Measurements from ENCODE around the gene CCSER1.
"Not testable (repeated sequence)": the region's sequence is repeated elsewhere in the genome, so short reads cannot be mapped to it uniquely, and the experiment has no call there.

CCSER1 gene

DNA sequence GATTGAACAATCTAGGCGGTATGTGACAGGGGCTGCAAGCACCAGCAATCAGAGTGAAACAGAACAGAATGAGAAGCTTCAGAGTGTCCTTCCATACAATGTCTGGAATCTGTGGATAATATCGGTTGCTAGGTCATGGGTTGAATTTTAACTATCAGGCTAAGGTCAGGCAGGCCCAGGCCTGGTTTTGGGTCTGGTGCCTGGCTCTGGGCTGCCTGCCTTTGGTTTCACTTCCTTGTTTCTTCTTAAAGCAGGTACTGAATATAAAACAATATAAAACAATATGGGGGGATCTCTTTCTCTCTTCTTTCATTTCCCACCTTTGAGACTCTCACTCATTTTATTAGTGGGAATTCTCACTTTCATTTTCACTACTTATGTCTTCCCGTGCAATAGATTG lies 962.0 kb downstream of the CCSER1 start:
- no peak for DNase-seq

DNA sequence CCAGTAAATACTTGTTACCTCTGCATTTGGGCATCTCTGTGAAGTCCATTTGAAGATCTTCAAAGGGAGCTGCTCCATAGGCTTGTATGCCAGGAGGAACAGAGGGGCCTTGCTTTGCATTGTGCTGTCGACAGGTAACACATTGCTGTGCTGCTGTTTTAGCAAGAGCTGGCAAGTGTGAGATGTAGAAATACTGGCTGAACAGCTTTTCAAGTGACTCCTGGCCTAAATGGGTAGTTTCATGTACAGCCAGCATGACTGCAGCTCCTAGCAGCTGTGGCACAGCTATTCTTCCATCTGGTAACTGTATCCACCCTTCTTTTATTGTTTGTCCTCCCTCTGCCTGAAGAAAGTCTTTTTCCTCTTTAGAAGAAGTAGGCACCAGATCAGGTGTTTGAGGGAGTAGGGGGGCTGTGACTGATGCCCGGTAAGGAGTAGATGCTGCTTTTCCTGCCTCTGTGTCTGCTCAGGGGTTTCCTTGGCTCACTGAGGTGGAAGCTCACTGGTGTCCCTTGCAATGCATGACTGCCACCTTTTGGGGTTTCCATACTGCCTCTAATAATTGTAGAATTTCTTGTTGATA lies 965.3 kb downstream of the CCSER1 start:
- peak in 2 of 3 experiments; percentile 38 to 62 for DNase-seq

DNA sequence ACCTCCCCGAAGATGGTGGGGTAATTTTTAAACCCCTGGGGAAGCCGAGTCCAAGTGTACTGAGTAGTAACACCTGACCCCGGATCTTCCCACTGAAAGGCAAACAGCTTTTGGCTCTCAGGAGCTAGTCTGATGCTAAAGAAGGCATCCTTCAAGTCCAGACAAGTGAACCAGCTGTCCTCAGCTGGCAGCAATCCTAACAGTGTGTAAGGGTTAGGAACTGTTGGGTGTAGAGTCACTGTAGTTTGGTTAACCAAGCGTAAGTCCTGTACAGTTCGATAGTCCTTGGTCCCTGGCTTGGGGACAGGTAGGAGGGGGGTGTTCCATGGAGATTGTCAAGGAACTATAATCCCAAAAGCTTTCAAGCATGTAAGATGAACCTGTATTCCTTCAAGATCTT lies 967.0 kb downstream of the CCSER1 start:
- DNase-seq = not testable (repeated sequence)

DNA sequence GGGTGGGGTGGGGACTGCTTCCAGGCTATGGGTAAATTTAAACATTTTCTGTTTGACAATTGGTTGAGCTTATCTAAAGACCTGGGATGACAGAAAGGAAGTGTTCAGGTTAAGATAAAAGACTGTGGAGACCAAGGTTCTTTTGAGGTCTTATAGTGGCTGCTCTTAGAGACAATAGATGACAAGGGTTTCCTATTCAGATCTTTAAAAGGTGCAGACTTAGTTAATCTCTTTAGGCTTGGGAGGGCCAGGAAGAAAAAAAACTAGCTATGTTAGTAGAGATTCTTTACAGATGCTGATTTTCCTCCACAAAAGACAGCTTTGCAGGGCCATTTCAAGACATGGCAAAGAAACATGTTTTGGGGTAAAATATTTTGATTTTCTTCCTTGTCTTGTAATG lies 972.5 kb downstream of the CCSER1 start:
- no peak for DNase-seq

DNA sequence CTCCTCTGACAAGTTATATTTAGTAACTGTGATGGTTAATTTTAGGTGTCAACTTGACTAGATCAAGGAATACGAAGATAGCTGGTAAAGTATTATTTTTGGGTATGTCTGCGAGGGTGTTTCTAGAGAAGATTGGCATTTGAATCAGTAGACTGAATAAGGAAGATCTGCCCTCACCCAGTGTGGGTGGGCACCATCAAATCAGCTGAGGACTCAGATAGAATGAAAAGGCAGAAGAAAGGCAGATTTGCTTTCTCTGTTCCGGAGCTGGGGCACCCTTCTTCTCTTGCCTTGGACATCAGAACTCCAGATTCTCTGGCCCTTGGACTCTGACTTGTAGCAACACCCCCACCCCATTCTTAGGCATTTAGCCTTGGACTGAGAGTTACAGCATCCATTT lies 981.6 kb downstream of the CCSER1 start:
- DNase-seq = no peak

DNA sequence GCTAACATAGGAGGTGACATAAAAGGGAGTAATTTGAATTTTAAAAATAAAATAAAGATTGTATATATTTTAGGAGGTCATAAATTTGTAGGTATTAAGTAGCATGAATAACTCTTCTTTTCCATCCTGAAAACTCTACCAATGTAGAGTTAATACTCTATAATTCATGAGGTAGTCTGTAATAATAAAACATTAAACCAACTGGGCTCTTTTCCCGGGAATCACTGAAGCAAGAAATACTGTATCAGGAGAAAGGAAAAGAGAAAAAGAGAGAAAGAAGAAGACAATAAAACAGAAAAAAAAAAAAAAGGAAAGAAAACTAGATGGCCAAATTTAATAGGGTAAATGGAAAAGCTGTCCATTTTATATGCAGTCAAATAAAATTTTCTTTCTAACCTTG lies 984.4 kb downstream of the CCSER1 start:
- no peak for DNase-seq

DNA sequence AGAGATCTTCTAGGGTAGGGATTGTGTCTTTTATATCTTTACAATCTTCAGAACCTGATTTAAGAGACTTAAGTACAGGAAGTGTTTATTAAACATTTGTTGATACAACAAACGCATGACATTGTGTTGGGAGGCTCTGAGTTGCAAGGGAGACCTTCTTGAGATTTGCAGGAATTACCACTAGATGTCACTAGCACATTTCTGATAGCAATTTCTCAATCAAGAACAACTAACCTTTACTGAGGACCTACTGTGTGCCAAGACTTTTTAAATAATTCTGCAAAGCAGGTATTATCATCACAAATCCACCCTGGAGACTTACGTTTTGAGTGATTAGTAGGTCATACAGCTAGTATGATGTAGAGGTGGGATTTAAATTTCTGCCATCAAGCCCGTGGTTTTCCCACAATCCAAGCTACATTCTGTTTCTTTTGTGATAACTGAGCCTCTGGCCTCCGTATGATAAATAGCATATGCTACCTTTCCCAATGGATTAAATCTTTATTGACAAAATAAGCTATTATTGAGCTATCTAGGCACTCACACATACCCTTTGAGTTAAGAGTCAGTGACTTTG lies 986.0 kb downstream of the CCSER1 start:
- peak; percentile 16 to 72 (median 25) for DNase-seq

DNA sequence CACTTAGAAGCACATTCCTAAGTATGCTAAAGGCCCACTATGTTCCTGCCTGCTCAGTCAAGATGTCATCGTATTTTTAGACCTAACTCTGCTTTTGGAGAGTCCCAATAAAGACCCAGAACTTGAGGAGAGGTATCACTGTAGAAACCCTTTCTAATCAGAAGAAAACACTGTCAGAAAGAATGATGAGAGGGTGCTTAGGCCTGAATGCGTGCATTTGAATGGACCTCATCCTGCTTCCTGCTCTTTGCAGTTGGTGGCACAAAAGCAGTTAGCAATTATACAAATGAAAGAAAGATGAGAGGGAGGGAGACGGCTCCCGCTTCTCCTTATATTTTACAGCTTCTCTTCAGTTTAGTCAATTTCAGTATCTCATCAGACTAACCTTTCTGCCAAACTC lies 987.2 kb downstream of the CCSER1 start:
- peak in 1 of 3 experiments; percentile 13 for DNase-seq

DNA sequence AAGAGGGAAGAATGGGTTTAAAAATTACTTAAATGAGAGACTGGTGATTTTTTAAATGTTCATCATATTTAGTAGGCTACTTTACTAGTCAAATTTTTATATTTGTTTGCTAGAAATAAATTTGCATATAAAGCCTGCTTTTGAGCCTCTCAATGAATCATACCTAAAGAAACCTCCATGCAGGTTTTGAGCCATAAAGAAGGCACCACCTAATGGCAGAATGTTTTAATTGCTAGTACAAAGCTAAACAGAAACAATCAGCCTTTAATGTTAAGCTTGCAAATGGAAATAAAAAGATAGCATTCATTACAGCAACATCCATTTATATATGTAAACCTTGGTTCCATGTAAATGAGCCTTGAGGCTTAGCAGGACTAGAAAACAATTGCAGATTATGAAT lies 989.7 kb downstream of the CCSER1 start:
- peak in 2 of 3 experiments; percentile 8 to 16 for DNase-seq

DNA sequence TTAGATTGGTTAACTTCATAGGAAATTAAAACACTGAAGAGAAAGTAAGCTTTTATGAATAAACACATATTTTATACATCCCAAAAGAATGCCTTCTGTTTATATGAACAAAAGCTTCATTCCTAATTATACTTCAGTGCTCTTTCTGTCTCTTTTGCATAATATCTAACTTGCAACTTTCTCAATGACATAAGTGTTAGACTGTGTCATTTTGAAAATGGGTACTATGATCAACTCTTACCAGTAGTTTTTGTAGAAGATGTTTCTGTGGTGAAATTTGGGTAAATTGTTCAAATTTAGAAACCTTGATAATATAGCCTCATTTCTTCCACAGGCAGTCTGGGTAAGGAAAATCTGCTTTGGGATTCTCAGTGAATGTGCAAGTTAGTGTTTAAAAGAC lies 991.4 kb downstream of the CCSER1 start:
- DNase-seq = no peak

DNA sequence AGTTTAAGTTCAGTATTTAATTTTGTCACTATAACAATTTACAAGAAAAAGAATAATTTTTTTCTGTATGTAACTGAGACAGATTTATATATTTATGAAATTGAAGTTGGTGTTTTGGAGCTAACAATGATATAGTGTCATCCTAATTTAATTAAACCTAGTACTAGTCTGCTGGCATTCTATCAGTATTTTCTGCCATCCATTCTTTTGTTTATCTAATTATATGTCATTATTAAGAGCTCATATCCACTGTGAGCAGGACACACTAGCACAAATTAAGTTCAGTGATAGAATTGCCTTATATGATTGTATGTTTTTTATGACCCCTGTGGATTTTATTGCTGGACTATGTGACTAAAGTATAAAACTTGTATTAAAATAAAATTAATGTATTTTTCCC lies 996.5 kb downstream of the CCSER1 start:
- peak in 1 of 3 experiments; percentile 7 for DNase-seq

DNA sequence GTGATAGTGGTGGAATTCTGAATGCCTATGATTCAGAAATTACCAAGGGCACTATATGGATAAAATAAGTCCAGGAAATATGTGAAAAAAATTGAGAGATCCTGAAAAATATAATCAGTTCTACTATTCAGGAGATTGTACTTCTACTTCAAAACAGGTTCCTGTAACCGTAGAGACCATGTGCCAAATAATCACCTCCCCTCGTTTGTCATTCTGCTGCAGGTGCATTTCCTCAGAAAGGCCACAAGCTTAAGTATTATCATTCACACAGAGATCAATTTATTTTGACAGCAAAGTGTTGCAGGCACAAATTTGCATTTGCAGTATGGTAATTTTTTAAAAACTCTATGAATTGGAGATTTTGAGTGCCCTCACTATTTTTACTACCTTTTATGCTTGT lies 1000.0 kb downstream of the CCSER1 start:
- DNase-seq = peak in 2 of 3 experiments; percentile 9 to 52

DNA sequence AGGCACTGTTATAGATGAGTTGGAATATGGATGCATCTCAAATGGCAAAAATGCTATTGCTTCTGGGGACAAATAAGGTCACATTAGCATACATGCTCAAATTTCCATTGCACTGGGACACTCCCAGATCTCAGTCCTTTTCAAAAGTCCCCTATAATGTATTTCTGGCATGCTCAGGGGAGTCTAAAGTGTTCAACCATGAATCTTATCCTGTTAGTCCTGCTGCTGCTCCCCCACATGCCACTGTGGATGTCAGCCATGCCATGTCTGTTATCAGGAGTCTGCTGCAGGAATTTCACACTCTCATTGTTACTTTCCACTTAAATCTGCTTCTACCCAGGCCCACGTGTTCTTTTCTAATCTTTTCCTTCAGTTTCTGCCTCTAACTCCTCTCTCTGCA lies 1000.6 kb downstream of the CCSER1 start:
- peak in 1 of 3 experiments; percentile 15 for DNase-seq

DNA sequence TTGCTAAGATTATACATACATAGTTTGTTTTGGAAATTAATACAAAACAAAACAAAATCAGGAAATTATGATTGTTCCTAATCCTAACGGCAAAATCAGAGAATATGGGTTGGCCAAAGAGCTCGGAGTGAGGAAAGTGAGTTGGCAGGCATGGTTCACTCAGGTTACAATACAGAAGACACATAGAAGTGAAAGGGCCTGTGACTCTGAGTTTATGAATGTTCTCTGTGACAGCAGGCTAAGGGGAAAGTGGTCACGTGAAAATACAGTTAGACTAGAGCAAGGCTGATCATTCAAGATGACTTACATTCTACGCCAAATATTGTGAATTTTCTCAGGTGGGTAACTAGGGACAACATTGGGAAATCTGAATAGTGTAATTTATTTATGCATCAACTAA lies 1001.3 kb downstream of the CCSER1 start:
- peak in 1 of 3 experiments; percentile 12 for DNase-seq

DNA sequence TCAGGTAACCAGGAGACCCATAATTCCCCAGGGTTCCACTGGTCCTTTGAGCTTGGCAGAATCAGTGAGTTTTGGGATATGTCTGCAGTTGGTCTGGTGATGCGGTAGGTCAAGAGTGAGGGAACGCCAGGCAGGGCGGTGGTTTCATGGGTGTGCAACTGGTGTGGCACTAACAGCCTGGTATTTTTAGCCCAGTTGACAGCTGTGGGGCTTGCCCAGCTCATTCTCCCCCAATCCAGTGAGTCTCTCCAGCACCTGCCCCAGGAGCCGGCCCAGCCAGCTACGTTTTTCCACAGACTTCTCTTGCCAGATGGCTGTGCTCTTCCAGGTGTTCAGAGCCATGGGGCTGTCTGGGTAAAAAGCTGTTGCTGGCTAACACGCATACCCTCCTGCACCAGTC lies 1019.9 kb downstream of the CCSER1 start:
- no peak for DNase-seq

DNA sequence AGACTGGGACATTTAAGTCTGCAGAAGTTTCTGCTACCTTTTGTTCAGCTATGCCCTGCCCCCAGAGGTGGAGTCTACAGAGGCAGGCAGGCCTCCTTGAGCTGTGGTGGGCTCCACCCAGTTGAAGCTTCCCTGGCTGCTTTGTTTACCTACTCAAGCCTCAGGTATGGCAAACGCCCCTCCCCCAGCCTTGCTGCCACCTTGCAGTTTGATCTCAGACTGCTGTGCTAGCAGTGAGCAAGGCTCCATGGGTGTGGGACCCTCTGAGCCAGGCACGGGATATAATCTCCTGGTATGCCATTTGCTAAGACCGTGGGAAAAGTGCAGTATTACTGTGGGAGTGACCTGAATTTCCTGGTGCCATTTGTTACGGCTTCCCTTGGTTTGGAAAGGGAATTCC lies 1026.8 kb downstream of the CCSER1 start:
- not testable (repeated sequence) for DNase-seq

DNA sequence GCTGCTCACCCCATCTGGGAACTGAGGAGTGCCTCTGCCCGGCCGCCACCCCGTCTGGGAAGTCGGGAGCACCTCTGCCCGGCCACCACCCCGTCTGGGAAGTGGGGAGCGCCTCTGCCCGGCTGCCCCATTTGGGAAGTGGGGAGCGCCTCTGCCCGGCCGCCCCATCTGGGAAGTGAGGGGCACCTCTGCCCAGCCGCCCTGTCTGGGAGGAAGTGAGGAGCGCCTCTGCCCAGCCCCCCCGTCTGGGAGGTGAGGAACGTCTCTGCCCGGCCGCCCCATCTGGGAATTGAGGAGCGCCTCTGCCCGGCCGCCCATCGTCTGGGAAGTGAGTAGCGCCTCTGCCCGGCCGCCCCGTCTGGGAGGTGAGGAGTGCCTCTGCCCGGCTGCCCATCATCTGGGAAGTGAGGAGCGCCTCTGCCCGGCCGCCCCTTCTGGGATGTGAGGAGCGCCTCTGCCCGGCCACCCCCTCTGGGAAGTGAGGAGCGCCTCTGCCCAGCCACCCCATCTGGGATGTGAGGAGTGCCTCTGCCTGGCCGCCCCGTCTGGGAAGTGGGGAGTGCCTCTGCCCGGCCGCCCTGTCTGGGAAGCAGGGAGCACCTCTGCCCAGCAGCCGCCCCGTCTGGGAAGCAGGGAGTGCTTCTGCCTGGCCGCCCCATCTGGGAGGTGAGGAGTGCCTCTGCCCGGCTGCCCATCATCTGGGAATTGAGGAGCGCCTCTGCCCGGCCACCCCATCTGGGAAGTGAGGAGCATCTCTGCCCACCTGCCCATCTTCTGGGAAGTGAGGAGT lies 1040.9 kb downstream of the CCSER1 start:
- not testable (repeated sequence) for DNase-seq

DNA sequence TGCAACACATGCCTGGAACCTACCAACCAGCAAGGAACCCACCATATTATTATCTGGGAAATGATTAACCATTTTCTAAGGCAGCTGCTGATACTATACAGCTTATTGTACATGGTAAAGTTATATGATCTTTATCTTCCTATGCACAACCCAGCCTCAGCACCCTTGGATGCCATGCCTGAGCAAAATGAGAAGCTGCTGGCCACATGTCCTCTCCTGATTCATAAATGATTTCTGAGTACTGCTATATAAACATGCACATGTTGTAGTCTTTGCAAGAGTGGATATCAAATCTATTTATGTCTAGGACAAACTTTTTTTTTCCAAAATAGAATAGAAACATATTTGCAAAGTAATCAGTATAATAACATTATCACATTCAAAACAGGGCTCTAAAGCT lies 1043.6 kb downstream of the CCSER1 start:
- no peak for DNase-seq

DNA sequence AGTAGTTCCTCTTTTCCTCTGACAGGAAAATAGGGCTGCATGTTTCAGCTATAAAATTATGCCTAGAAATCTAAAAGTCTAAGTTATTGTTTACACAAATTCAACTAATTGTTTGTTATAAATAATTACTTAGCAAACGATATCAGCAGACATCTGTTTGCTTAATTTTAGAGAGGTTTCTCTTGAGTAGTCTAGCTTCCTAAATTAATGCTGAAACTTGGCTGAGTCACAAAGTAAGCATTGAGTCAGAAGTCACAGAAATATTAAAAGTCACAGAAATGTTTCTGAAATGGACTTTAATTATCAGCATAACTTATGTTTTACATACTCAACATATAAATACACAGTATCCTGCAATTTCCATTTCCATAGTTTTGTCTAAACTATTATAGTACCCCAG lies 1044.0 kb downstream of the CCSER1 start:
- DNase-seq = peak in 1 of 3 experiments; percentile 10

DNA sequence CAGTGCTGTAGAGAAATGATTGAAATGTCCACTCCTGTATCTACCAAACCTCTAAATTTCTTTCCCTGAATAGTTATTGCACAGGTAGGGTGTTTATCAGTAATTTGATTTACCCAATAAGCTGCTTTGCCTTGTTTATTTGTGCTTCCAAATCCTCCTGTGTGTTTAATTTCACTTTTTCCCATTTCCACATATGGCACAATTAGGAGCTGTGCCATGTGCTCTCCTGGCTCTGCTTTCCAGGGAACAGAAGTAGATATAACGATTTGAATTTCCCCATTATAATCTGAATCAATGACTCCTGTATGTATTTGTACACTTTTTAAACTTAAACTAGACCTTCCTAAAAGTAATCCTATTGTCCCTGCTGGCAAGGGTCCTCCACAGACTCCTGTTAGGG lies 1057.9 kb downstream of the CCSER1 start:
- DNase-seq = not testable (repeated sequence)

DNA sequence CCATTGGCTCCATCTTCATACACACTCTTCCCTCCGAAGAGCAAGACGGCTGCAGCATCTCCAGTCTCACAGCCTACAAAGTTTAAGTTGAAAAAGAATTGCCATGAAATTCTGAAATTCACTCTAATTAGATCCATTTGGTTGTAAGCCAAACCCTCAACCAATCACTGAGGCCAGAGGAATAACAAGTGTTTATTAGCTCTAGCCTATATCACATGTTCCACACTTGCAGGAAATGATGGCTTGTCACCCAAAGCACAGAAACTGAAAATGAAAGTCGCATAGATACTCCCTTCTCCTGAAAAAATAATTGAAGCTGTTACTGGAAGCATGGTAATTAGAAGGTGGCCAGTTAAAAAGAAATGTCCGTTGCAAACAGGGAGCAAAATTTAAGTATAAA lies 1071.8 kb downstream of the CCSER1 start:
- DNase-seq = peak in 1 of 3 experiments; percentile 11

DNA sequence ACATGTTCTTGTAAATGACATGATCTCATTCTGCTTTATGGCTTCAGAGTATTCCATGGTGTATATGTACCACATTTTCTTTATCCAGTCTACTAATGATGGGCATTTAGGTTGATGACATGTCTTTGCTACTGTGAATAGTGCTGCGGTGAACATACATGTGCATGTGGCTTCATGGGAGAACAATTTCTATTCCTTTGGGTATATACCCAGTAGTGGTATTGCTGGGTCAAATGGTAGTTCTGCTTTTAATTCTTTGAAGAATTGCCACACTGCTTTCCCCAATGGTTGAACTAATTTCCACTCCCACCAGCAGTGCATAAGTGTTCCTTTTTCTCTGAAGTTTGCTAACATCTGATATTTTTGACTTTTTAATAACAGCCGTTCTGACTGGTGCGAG lies 1080.3 kb downstream of the CCSER1 start:
- no peak for DNase-seq

DNA sequence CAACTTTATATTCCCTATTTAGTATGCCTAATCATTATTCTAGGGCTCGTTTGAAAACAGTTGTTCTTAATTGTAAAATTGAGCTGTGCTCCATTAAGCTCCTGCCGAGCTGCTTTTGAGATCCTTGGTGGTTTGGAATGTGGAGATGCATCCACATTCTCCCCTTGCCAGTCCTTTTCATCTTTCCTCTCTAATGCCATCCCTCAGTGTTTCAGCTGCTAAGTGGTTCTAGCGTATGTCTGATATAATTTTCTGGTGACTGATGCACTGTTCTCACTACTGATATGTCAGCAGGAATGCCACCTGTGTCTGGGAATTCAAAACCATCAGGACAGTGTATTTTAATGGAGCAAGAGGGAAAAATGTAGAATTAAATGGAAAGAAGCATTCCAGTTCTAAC lies 1085.0 kb downstream of the CCSER1 start:
- DNase-seq = no peak

DNA sequence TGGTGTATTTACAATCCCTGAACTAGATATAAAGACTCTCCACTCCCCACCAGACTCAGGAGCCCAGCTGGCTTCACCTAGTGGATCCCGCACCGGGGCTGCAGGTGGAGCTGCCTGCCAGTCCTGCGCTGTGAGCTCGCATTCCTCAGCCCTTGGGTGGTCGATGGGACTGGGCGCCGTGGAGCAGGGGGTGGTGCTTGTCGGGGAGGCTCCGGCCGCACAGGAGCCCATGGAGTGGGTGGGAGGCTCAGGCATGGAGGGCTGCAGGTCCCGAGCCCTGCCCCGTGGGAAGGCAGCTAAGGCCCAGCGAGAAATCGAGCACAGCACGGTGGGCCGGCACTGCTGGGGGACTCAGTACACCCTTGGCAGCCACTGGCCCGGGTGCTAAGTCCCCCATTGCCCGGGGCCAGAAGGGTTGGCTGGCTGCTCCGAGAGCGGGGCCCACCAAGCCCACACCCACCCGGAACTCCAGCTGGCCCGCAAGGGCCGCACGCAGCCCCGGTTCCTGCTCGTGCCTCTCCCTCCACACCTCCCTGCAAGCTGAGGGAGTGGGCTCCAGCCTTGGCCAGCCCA lies 1090.7 kb downstream of the CCSER1 start:
- not testable (repeated sequence) for DNase-seq
